ENCODE data around the gene PREPL. TPM values are rescaled to one million over a fixed set of nuclear protein-coding genes. Genes with fewer than 3 reads are reported as not detected.

PREPL gene
- total and polyA plus RNA-seq, 2 of the 4 experiments (the other 2 are of a cell fraction), result 27.6 to 39.6 TPM

GRCh38 chr2:44314362-44314761, 46.9 kb downstream of the PREPL start:
- Histone ChIP-seq H3K4me2 (ENCODE audit: low read depth, low read length) (no peak overlapping the region), H3K9me1 (ENCODE audit: insufficient read depth, low read length) (no peaks in the 10 kb centered on the region), H3K79me1 (ENCODE audit: low read depth in 1 of 2, low read length in 2 of 2) (no peaks in the 10 kb centered on the region), H2BK20ac (ENCODE audit: low read depth, low read length) (no peak overlapping the region), H3K27ac (ENCODE audit: insufficient read depth, low read length) (no peak overlapping the region), H2BK5ac (ENCODE audit: low read depth, low read length, poor library complexity, severe bottlenecking) (no peak overlapping the region), H3K14ac (replicated peaks; ENCODE audit: low read depth, low read length) (no peak overlapping the region), H4K8ac (ENCODE audit: low read depth in 2 of 2, low read length in 2 of 2) (no peak overlapping the region), H3K4me3 (ENCODE audit: insufficient read depth, low read depth, low read length) (no peak overlapping the region), H4K20me1 (ENCODE audit: insufficient read depth, low read length) (no peaks in the 10 kb centered on the region), H4K5ac (ENCODE audit: low read depth, low read length) (no peak overlapping the region), H2BK120ac (ENCODE audit: low read depth, low read length) (no peak overlapping the region), H3K4me1 (ENCODE audit: control insufficient read depth, insufficient read depth, low read length) (no peaks in the 10 kb centered on the region), H3K56ac (ENCODE audit: extremely low read depth, insufficient read depth, low read length) (no peak overlapping the region), H3K9ac (ENCODE audit: low read depth, low read length) (no peak overlapping the region), H2AFZ (replicated peaks; ENCODE audit: low read length, poor library complexity) (no peak overlapping the region), H4K91ac (ENCODE audit: insufficient read depth, low read depth, low read length) (no peak overlapping the region), H2AK5ac (ENCODE audit: low read depth, low read length) (no peak overlapping the region), H3K27me3 (ENCODE audit: control insufficient read depth, insufficient read depth, low read length) (no peaks in the 10 kb centered on the region), H3K18ac (ENCODE audit: low read depth, low read length) (no peak overlapping the region), H3K4ac (ENCODE audit: low read depth, low read length) (no peak overlapping the region), H3K36me3 (ENCODE audit: control insufficient read depth, insufficient read depth, low read length) (peaks cover 11% of the 10 kb centered on the region), H3K9me3 (ENCODE audit: control insufficient read depth, insufficient read depth, low read length) (peaks cover 20% of the 10 kb centered on the region), H3K23ac (ENCODE audit: low read depth, low read length) (no peak overlapping the region), H2AK9ac (replicated peaks; ENCODE audit: low read depth, low read length, poor library complexity) (no peak overlapping the region), H2BK15ac (ENCODE audit: low read depth, low read length) (no peak overlapping the region)
- CTCF ChIA-PET, result interaction anchor here (0.6 to 1.2 kb wide), 2 partner anchors 32 to 582 kb away, joined by 3 read pairs; no protein-coding TSS in a partner anchor
- ATAC-seq (ENCODE audit: low read depth) (no peak), DNase-seq (no peak)
- in situ Hi-C loops (cut with MboI; ENCODE audit: low sequenced_read_pairs), result no loop called here
- TF ChIP-seq, protein P1, sequence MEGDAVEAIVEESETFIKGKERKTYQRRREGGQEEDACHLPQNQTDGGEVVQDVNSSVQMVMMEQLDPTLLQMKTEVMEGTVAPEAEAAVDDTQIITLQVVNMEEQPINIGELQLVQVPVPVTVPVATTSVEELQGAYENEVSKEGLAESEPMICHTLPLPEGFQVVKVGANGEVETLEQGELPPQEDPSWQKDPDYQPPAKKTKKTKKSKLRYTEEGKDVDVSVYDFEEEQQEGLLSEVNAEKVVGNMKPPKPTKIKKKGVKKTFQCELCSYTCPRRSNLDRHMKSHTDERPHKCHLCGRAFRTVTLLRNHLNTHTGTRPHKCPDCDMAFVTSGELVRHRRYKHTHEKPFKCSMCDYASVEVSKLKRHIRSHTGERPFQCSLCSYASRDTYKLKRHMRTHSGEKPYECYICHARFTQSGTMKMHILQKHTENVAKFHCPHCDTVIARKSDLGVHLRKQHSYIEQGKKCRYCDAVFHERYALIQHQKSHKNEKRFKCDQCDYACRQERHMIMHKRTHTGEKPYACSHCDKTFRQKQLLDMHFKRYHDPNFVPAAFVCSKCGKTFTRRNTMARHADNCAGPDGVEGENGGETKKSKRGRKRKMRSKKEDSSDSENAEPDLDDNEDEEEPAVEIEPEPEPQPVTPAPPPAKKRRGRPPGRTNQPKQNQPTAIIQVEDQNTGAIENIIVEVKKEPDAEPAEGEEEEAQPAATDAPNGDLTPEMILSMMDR (conservative IDR thresholded peaks at IDR 0.05; ENCODE audit: low read depth, low read length), result no peak
- TF ChIP-seq BHLHE40 (IDR thresholded peaks at IDR 0.05; ENCODE audit: low read depth, low read length) (no peak), NFE2L2 (IDR thresholded peaks at IDR 0.05; ENCODE audit: low read depth, low read length) (no peak), CHD1 (IDR thresholded peaks at IDR 0.05; ENCODE audit: low read depth, low read length) (no peak), MXI1 (IDR thresholded peaks at IDR 0.05; ENCODE audit: borderline replicate concordance, low read depth, low read length) (no peak), FOS (IDR thresholded peaks at IDR 0.05; ENCODE audit: low read depth, low read length) (no peak), RAD21 (IDR thresholded peaks at IDR 0.05; ENCODE audit: low read length) (no peak), RFX5 (IDR thresholded peaks at IDR 0.05; ENCODE audit: low read depth, low read length) (no peak), MAZ (IDR thresholded peaks at IDR 0.05; ENCODE audit: borderline replicate concordance, low read depth, low read length) (no peak), SMC3 (IDR thresholded peaks at IDR 0.05; ENCODE audit: low read depth, low read length) (no peak), MAFK (IDR thresholded peaks at IDR 0.05; ENCODE audit: low read depth, low read length) (no peak), RCOR1 (IDR thresholded peaks at IDR 0.05; ENCODE audit: insufficient replicate concordance, low read length) (no peak), ELK1 (IDR thresholded peaks at IDR 0.05; ENCODE audit: borderline replicate concordance, low read depth, low read length) (no peak), POLR2A (IDR thresholded peaks at IDR 0.05; ENCODE audit: low read depth, low read length) (no peak), CEBPB (IDR thresholded peaks at IDR 0.05; ENCODE audit: low read depth, low read length) (no peak)
- TF ChIP-seq, protein P2, sequence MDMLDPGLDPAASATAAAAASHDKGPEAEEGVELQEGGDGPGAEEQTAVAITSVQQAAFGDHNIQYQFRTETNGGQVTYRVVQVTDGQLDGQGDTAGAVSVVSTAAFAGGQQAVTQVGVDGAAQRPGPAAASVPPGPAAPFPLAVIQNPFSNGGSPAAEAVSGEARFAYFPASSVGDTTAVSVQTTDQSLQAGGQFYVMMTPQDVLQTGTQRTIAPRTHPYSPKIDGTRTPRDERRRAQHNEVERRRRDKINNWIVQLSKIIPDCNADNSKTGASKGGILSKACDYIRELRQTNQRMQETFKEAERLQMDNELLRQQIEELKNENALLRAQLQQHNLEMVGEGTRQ (IDR thresholded peaks at IDR 0.05; ENCODE audit: low read depth, low read length), result no peak
- dilution Hi-C loops (cut with HindIII; ENCODE audit: low sequenced_read_pairs, unreplicated experiment), result no loop called here
- no TSS peak for BruUV-seq (replicated peaks)
- intact Hi-C loops (cut with micrococcal nuclease), result no loop called here
- POLR2A ChIA-PET (ENCODE audit: unreplicated experiment), result no interaction called here

Data from IMR-90 (cell line).